CD14-positive monocyte (primary cell): Measurements from ENCODE around the gene KSR2. TPM values are rescaled to one million over a fixed set of nuclear protein-coding genes. Genes with fewer than 3 reads are reported as not detected.

Experiments used
- DNase-seq, 3 donors: peaks; one replicate each; pipeline ENCODE4 v3.0.0-alpha.2; 2011 to 2022
- H2AFZ ChIP-seq: 2 replicates; pipeline ENCODE4 v1.6.0; 2012; ENCODE audit warnings: mild to moderate bottlenecking, low read depth, low read length, inconsistent platforms; ENCODE audit not compliant: insufficient read depth, poor library complexity, severe bottlenecking
- H3K27ac ChIP-seq, 2 donors: 1 replicate in 1 of 2; 2 replicates in 1 of 2; pipeline ENCODE4 v1.5.1; 2012 to 2013; ENCODE audit warnings: low read length in 2 of 2, control low read depth in 1 of 2, inconsistent platforms in 1 of 2, low read depth in 1 of 2, mild to moderate bottlenecking in 1 of 2
- H3K27me3 ChIP-seq, 2 donors: one replicate each; pipeline versions ENCODE4 v1.6.0 to v1.6.1; 2011 to 2013; ENCODE audit warnings: low read length in 2 of 2; ENCODE audit not compliant: control insufficient read depth in 2 of 2, insufficient read depth in 2 of 2
- H3K36me3 ChIP-seq, 2 donors: replicated peaks in 1 of 2; 1 replicate in 1 of 2; 2 replicates in 1 of 2; pipeline versions ENCODE4 v1.5.1 to v1.6.1; 2012 to 2013; ENCODE audit warnings: low read length in 2 of 2, control low read depth in 1 of 2, inconsistent platforms in 1 of 2, mild to moderate bottlenecking in 1 of 2; ENCODE audit not compliant: insufficient read depth in 2 of 2, control insufficient read depth in 1 of 2
- H3K4me1 ChIP-seq, 2 donors: 1 replicate in 1 of 2; 2 replicates in 1 of 2; pipeline versions ENCODE4 v1.5.1 to v1.6.1; 2012 to 2013; ENCODE audit warnings: low read length in 2 of 2, control low read depth in 1 of 2, inconsistent platforms in 1 of 2, mild to moderate bottlenecking in 1 of 2, moderate library complexity in 1 of 2; ENCODE audit not compliant: insufficient read depth in 2 of 2, control insufficient read depth in 1 of 2
- H3K4me2 ChIP-seq: replicated peaks from 2 replicates; pipeline ENCODE3; 2012; ENCODE audit warnings: low read length, moderate library complexity, mild to moderate bottlenecking; ENCODE audit not compliant: poor library complexity, severe bottlenecking; ENCODE audit errors: extremely low read depth
- H3K4me3 ChIP-seq, 3 experiments: fragments of 200-600 bp in 1 of 3; sonication (generic) in 1 of 3; replicated peaks in 1 of 3; 1 replicate in 2 of 3; 2 replicates in 1 of 3; pipeline ENCODE4 v1.5.1; 2011 to 2013; ENCODE audit warnings: low read length in 3 of 3, mild to moderate bottlenecking in 3 of 3, control low read depth in 2 of 3, low read depth in 2 of 3, inconsistent platforms in 1 of 3, moderate library complexity in 1 of 3
- H3K79me2 ChIP-seq: 2 replicates; pipeline ENCODE4 v1.6.0; 2012; ENCODE audit warnings: mild to moderate bottlenecking, control low read depth, inconsistent platforms, low read length, moderate library complexity; ENCODE audit not compliant: insufficient read depth
- H3K9ac ChIP-seq: 2 replicates; pipeline ENCODE4 v1.6.0; 2017; ENCODE audit warnings: low read length, mild to moderate bottlenecking; ENCODE audit not compliant: insufficient read depth, poor library complexity, severe bottlenecking
- H3K9me3 ChIP-seq, 2 donors: replicated peaks in 1 of 2; 1 replicate in 1 of 2; 2 replicates in 1 of 2; pipeline versions ENCODE4 v1.5.1 to v1.6.1; 2012 to 2013; ENCODE audit warnings: low read length in 2 of 2, control low read depth in 1 of 2; ENCODE audit not compliant: control insufficient read depth in 1 of 2, insufficient read depth in 1 of 2
- H4K20me1 ChIP-seq: 2 replicates; pipeline ENCODE4 v1.6.0; 2012; ENCODE audit warnings: mild to moderate bottlenecking, low read length, control low read depth, moderate library complexity; ENCODE audit not compliant: insufficient read depth
- H3K27ac Mint-ChIP-seq, 7 donors: one replicate each; pipeline ENCODE4 v1.8.0; 2020; ENCODE audit warnings: mild to moderate bottlenecking in 7 of 7, mixed read lengths in 7 of 7, moderate library complexity in 6 of 7, inconsistent platforms in 2 of 7
- H3K27me3 Mint-ChIP-seq, 3 donors: one replicate each; pipeline ENCODE4 v1.8.0; 2021 to 2022; ENCODE audit warnings: low read depth in 3 of 3, mild to moderate bottlenecking in 3 of 3, mixed read lengths in 3 of 3, moderate library complexity in 3 of 3, inconsistent platforms in 1 of 3
- H3K36me3 Mint-ChIP-seq, 2 donors: one replicate each; pipeline ENCODE4 v1.8.0; 2020; ENCODE audit warnings: mixed read lengths in 2 of 2, inconsistent platforms in 1 of 2, mild to moderate bottlenecking in 1 of 2
- H3K4me1 Mint-ChIP-seq: one replicate; pipeline ENCODE4 v1.8.0; 2020; ENCODE audit warnings: mild to moderate bottlenecking, mixed read lengths
- H3K4me3 Mint-ChIP-seq, 2 donors: one replicate each; pipeline ENCODE4 v1.8.0; 2020; ENCODE audit warnings: mild to moderate bottlenecking in 2 of 2, mixed read lengths in 2 of 2, moderate library complexity in 1 of 2
- H3K9me3 Mint-ChIP-seq, 7 donors: one replicate each; pipeline ENCODE4 v1.8.0; 2020 to 2022; ENCODE audit warnings: mixed read lengths in 7 of 7, mild to moderate bottlenecking in 6 of 7, moderate library complexity in 6 of 7, inconsistent platforms in 2 of 7
- CTCF ChIP-seq: fragments of 200-600 bp; IDR thresholded peaks from one replicate; pipeline ENCODE4 v1.8.0; 2022; ENCODE audit warnings: antibody characterized with exemption, mild to moderate bottlenecking
- WGBS: methylation state at CpG from one replicate; pipeline ENCODE4 v1.1.5; 2013; ENCODE audit warnings: missing lambda C conversion rate; ENCODE audit not compliant: insufficient coverage; 5-methylcytosine and 5-hydroxymethylcytosine counted together
- intact Hi-C, 2 donors: fragments of 100-400 bp; cut with micrococcal nuclease; formaldehyde crosslinking; loops; one replicate each; pipeline versions ENCODE4 v1.15.0 to v1.15.1; 2023
- polyA plus RNA-seq, 3 donors: library from polyadenylated mRNA; depleted of rRNA in 1 of 3; unstranded in 2 of 3; stranded (reverse) in 1 of 3; fragments of 300-500 nt in 2 of 3; fragments of >200 nt in 1 of 3; fragmentation: Illumina TruSeq in 2 of 3; gene quantifications; 1 replicate in 2 of 3; 2 replicates in 1 of 3; pipeline ENCODE4 v1.2.3, GENCODE V29; 2012 to 2021

Gene KSR2
- polyA plus RNA-seq, 3 donors = not detected

DNA sequence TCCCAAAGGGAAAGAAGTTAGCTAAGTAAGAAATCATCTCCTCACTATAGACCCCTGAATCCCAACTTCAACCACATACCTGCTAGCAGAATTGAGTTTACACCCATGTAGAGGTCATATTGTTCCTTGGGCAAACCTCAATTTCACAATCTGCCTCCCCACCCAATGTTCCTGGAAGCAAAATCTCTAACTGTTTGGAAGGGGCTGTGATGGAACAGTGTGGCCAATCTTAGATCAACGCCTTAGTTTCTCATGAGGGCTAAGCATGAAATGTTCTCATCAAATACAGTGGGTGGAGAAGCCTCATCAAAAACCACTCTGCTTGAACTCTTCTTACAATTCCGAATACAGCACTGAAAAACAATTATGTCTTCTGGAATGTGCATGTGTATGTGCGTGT is 323.3 kb downstream of the KSR2 start:
- Histone ChIP-seq H3K4me2 (no peak overlapping the region), H2AFZ (no peak overlapping the region), H3K4me1 (no peaks in the 10 kb centered on the region), H3K27me3 (peaks cover 0 to 2% of the 10 kb centered on the region in 2 donors), H3K79me2 (no peaks in the 10 kb centered on the region), H3K9ac (no peak overlapping the region), H3K4me3 (no peak overlapping the region), H3K36me3 (no peaks in the 10 kb centered on the region), H3K27ac (no peak overlapping the region), H4K20me1 (no peaks in the 10 kb centered on the region), H3K9me3 (no peaks in the 10 kb centered on the region)
- no peak for DNase-seq
- H3K27ac Mint-ChIP-seq = no peak overlapping the region
- peaks cover 0 to 6% (median 0%) of the 10 kb centered on the region in 7 donors for H3K9me3 Mint-ChIP-seq
- H3K36me3 Mint-ChIP-seq = no peaks in the 10 kb centered on the region
- no peak overlapping the region for H3K4me3 Mint-ChIP-seq
- 67% methylated on average over 1 of the region's 3 CpGs for WGBS
- intact Hi-C loops = no loop called here
- TF ChIP-seq CTCF = no peak
- H3K4me1 Mint-ChIP-seq = no peaks in the 10 kb centered on the region
- H3K27me3 Mint-ChIP-seq = peaks cover 0 to 5% (median 5%) of the 10 kb centered on the region in 3 donors

- no peak overlapping the region for H3K4me2 ChIP-seq
- no peaks in the 10 kb centered on the region for H3K4me1 ChIP-seq
- no peaks in the 10 kb centered on the region for H3K36me3 ChIP-seq
- Mint-ChIP-seq H3K27ac (no peak overlapping the region), H3K4me1 (no peaks in the 10 kb centered on the region), H3K9me3 (peaks cover 0 to 2% (median 0%) of the 10 kb centered on the region in 7 donors), H3K27me3 (peaks cover 0 to 5% (median 4%) of the 10 kb centered on the region in 3 donors), H3K36me3 (no peaks in the 10 kb centered on the region), H3K4me3 (no peak overlapping the region)
- H4K20me1 ChIP-seq = no peaks in the 10 kb centered on the region
- no peak overlapping the region for H2AFZ ChIP-seq
- H3K9me3 ChIP-seq = no peaks in the 10 kb centered on the region
- no peak overlapping the region for H3K9ac ChIP-seq
- DNase-seq = no peak
- no peaks in the 10 kb centered on the region for H3K79me2 ChIP-seq
- 100% methylated on average over 1 of the region's 4 CpGs for WGBS
- no peak for TF ChIP-seq CTCF
- no peak overlapping the region for H3K27ac ChIP-seq
- intact Hi-C loops = no loop called here
- no peak overlapping the region for H3K4me3 ChIP-seq
- H3K27me3 ChIP-seq = peaks cover 0 to 2% of the 10 kb centered on the region in 2 donors
These were observed 324.8 kb downstream of the KSR2 start for GRCh38 chr12:117643971-117644370.
